IMR-90 (cell line): ENCODE results near the gene PIRT. TPM values are rescaled to one million over a fixed set of nuclear protein-coding genes. Genes with fewer than 3 reads are reported as not detected.

ENCODE experiments used
- microRNA-seq, 2 experiments: library from miRNA; stranded (forward) in 1 of 2; unstranded in 1 of 2; fragments of 10-50 nt in 1 of 2; fragments of <30 nt in 1 of 2; gene quantifications in 1 of 2; microRNA quantifications in 1 of 2; one replicate each; pipeline versions ENCODE3 to v1.1.0; 2013 to 2020; ENCODE audit not compliant: insufficient read depth in 1 of 2, insufficient read length in 1 of 2, unreplicated experiment in 1 of 2
- polyA plus RNA-seq, 3 experiments: library from polyadenylated mRNA; depleted of rRNA; stranded (reverse); fragments of >200 nt; gene quantifications; 2 replicates each; pipeline ENCODE4 v1.2.3, GENCODE V29; 2012; ENCODE audit warnings: low replicate concordance in 1 of 3
- small RNA-seq, 5 experiments: library from RNA; depleted of rRNA; stranded (forward); fragments of <200 nt; gene quantifications; one replicate each; pipeline ENCODE3, GENCODE V24; 2012
- total RNA-seq: library from RNA; depleted of rRNA; stranded (reverse); fragments of >200 nt; gene quantifications from 2 replicates; pipeline ENCODE4 v1.2.3, GENCODE V29; 2012; rRNA removed

PIRT gene
- total and polyA plus RNA-seq, 2 of the 4 experiments (the other 2 are of a cell fraction), result not detected

Small RNA genes lying within 50 kb of the gene (microRNA-seq; reads per million reads assigned to microRNA genes)
- gene AC015908.2 (ENCODE audit: insufficient read depth, insufficient read length) (not detected), gene RNU6-1065P (ENCODE audit: insufficient read depth, insufficient read length) (not detected), gene TMEM238L (ENCODE audit: insufficient read depth, insufficient read length) (not detected)

Small RNA genes lying within 50 kb of the gene (small RNA-seq; reads per million reads assigned to genes)
- gene AC015908.2, result 0 reads per million in 5 experiments
- gene RNU6-1065P, result 0 reads per million in 5 experiments
- gene TMEM238L, result 0 reads per million in 5 experiments

Other genes with a start within 250 kb of the PIRT start
- 0.28 and 0.54 TPM in 2 replicates for gene MYH3, start 180.8 kb downstream of the PIRT start, total RNA-seq
- gene MYH3, start 180.8 kb downstream of the PIRT start, polyA plus RNA-seq (2012; rRNA removed), result 0.63 and 0.98 TPM in 2 replicates
- gene SCO1, start 140.6 kb downstream of the PIRT start, total RNA-seq, result 21.7 and 23.1 TPM in 2 replicates
- 17.0 and 18.2 TPM in 2 replicates for gene SCO1, start 140.6 kb downstream of the PIRT start, polyA plus RNA-seq (2012; rRNA removed)
- 10.3 and 12.2 TPM in 2 replicates for gene ADPRM, start 140.5 kb downstream of the PIRT start, total RNA-seq
- 6.1 and 7.4 TPM in 2 replicates for gene ADPRM, start 140.5 kb downstream of the PIRT start, polyA plus RNA-seq (2012; rRNA removed)
- 1.1 and 1.7 TPM in 2 replicates for gene TMEM220, start 108.1 kb downstream of the PIRT start, total RNA-seq
- gene TMEM220, start 108.1 kb downstream of the PIRT start, polyA plus RNA-seq (2012; rRNA removed), result 1.3 and 1.9 TPM in 2 replicates
- gene TMEM238L, start 34.0 kb downstream of the PIRT start, total RNA-seq, result not detected in 2 replicates
- gene TMEM238L, start 34.0 kb downstream of the PIRT start, polyA plus RNA-seq (2012; rRNA removed), result not detected in 2 replicates